Activated CD4-positive, alpha-beta T cell treated with anti-CD3 and anti-CD28 coated beads, Interleukin-2, amount 50 U/mL, for 16 hours (primary cell): ENCODE results near the gene PCDH17.

Experiments
- DNase-seq: peaks from one replicate; pipeline ENCODE4 v3.0.0-alpha.2; 2020

PCDH17 gene

GRCh38 chr13:57631596-57632275, at the start of gene PCDH17:
Gene PCDH17 (plus strand): TSS chr13:57631744. CDS start chr13:57632547, 803 bp downstream.
- DNase-seq: peak; percentile 3

GRCh38 chr13:57582032-57582431, 49.5 kb upstream of the PCDH17 start:
- no peak for DNase-seq

GRCh38 chr13:57583529-57583928, 48.0 kb upstream of the PCDH17 start:
- no peak for DNase-seq

- DNase-seq: no peak
Observed at GRCh38 chr13:57588639-57589038, 42.9 kb upstream of the PCDH17 start.

GRCh38 chr13:57595775-57596174, 35.8 kb upstream of the PCDH17 start:
- DNase-seq: no peak

- no peak for DNase-seq
Observed at GRCh38 chr13:57601536-57601935, 30.0 kb upstream of the PCDH17 start.

- no peak for DNase-seq
Observed at GRCh38 chr13:57604442-57604841, 27.1 kb upstream of the PCDH17 start.

- no peak for DNase-seq
Observed at GRCh38 chr13:57611969-57612368, 19.6 kb upstream of the PCDH17 start.

GRCh38 chr13:57612568-57612967, 19.0 kb upstream of the PCDH17 start:
- no peak for DNase-seq

GRCh38 chr13:57624565-57625435, 6.7 kb upstream of the PCDH17 start:
- peak; percentile 38 for DNase-seq

GRCh38 chr13:57627663-57628062, 3.9 kb upstream of the PCDH17 start:
- DNase-seq: peak; percentile 37

GRCh38 chr13:57629391-57629804, 2.1 kb upstream of the PCDH17 start:
- no peak for DNase-seq

- peak; percentile 50 for DNase-seq
Observed at GRCh38 chr13:57629821-57630235, 1.7 kb upstream of the PCDH17 start.

- DNase-seq: peak; percentile 8
Observed at GRCh38 chr13:57630661-57631595, 616 bp upstream of the PCDH17 start.

- DNase-seq: no peak
Observed at GRCh38 chr13:57632276-57633140, 964 bp downstream of the PCDH17 start.

- DNase-seq: no peak
Observed at GRCh38 chr13:57633141-57633949, 1.8 kb downstream of the PCDH17 start.

GRCh38 chr13:57633950-57634838, 2.6 kb downstream of the PCDH17 start:
- DNase-seq: no peak

GRCh38 chr13:57634839-57635165, 3.3 kb downstream of the PCDH17 start:
- no peak for DNase-seq

- no peak for DNase-seq
Observed at GRCh38 chr13:57635541-57636085, 4.1 kb downstream of the PCDH17 start.

- no peak for DNase-seq
Observed at GRCh38 chr13:57636816-57637215, 5.3 kb downstream of the PCDH17 start.
